K562 (cell line): ENCODE results near the gene GABPB2. TPM values are rescaled to one million over a fixed set of nuclear protein-coding genes. Genes with fewer than 3 reads are reported as not detected.

Source experiments
- AFF4 ChIP-seq: sonication (generic); formaldehyde crosslinking; IDR thresholded peaks from 2 replicates; pipeline ENCODE4 v1.8.0; 2023; ENCODE audit warnings: mild to moderate bottlenecking, missing genetic modification reagents
- ARHGAP35 ChIP-seq: fragments of 450-650 bp; IDR thresholded peaks from 2 replicates; pipeline ENCODE4 v1.6.1; 2018; ENCODE audit not compliant: partially characterized antibody
- ATF7 ChIP-seq: fragments of 450-650 bp; IDR thresholded peaks from 2 replicates; pipeline ENCODE4 v1.7.1; 2014; ENCODE audit warnings: mild to moderate bottlenecking, moderate library complexity
- CBX3 ChIP-seq, 2 experiments: IDR thresholded peaks; 1 replicate in 1 of 2; 2 replicates in 1 of 2; pipeline ENCODE4 v1.6.1; 2012; ENCODE audit warnings: inconsistent platforms in 2 of 2, low read length in 2 of 2, borderline replicate concordance in 1 of 2, control low read depth in 1 of 2
- CHCHD3 ChIP-seq: fragments of 250-450 bp; sonication (Bioruptor Pico); IDR thresholded peaks from 2 replicates; pipeline ENCODE4 v2.1.2; 2022; ENCODE audit warnings: mild to moderate bottlenecking
- HDAC8 ChIP-seq: fragments of 450-650 bp; IDR thresholded peaks from 2 replicates; pipeline ENCODE4 v1.6.1; 2016; ENCODE audit warnings: mild to moderate bottlenecking, missing genetic modification characterization, moderate library complexity, missing compliant biosample characterization
- NCOA6 ChIP-seq: fragments of 450-650 bp; IDR thresholded peaks from 2 replicates; pipeline ENCODE4 v1.6.1; 2017; ENCODE audit warnings: mild to moderate bottlenecking
- PHF8 ChIP-seq: fragments of 200-600 bp; sonication (generic); IDR thresholded peaks from 2 replicates; pipeline ENCODE4 v1.6.1; 2012; ENCODE audit warnings: mixed run types, mild to moderate bottlenecking, inconsistent platforms, low read length, moderate library complexity, borderline replicate concordance
- RBM14 ChIP-seq: fragments of 200-400 bp; formaldehyde crosslinking; IDR thresholded peaks from 2 replicates; pipeline ENCODE4 v1.6.1; 2018; ENCODE audit warnings: low read depth, mild to moderate bottlenecking, low read length, moderate library complexity, borderline replicate concordance; ENCODE audit not compliant: insufficient read depth
- RNF219 ChIP-seq: fragments of 250-450 bp; sonication (Bioruptor Pico); IDR thresholded peaks from 2 replicates; pipeline ENCODE4 v1.5.0; 2022; ENCODE audit warnings: mild to moderate bottlenecking
- TCFL5 ChIP-seq: fragments of 250-450 bp; sonication (Bioruptor Pico); conservative IDR thresholded peaks from 2 replicates; pipeline ENCODE4 v1.6.1; 2021; ENCODE audit warnings: mild to moderate bottlenecking, moderate library complexity, matching md5 sums
- TFE3 ChIP-seq: fragments of 450-650 bp; formaldehyde crosslinking; IDR thresholded peaks from 2 replicates; pipeline ENCODE4 v1.4.0; 2020; ENCODE audit warnings: mild to moderate bottlenecking, mixed read lengths
- THRB ChIP-seq: fragments of 450-650 bp; formaldehyde crosslinking; conservative IDR thresholded peaks from 2 replicates; pipeline ENCODE4 v1.4.0; 2022; ENCODE audit warnings: mild to moderate bottlenecking, missing genetic modification characterization
- ZNF263 ChIP-seq: sonication (generic); formaldehyde crosslinking; IDR thresholded peaks from 2 replicates; pipeline ENCODE4 v1.8.0; 2022; ENCODE audit warnings: mild to moderate bottlenecking, missing genetic modification reagents, borderline replicate concordance
- ZNF511 ChIP-seq: sonication (generic); formaldehyde crosslinking; IDR thresholded peaks from 2 replicates; pipeline ENCODE4 v1.8.0; 2022; ENCODE audit warnings: mild to moderate bottlenecking, missing genetic modification reagents
- ZNF780A ChIP-seq: fragments of 250-450 bp; sonication (Bioruptor Pico); IDR thresholded peaks from 2 replicates; pipeline ENCODE4 v1.5.0; 2021; ENCODE audit warnings: mild to moderate bottlenecking
- polyA plus RNA-seq, 8 experiments: library from polyadenylated mRNA; depleted of rRNA in 4 of 8; stranded (reverse) in 5 of 8; unstranded in 3 of 8; fragments of >200 nt; fragmentation: Nextera tagmentation in 2 of 8; fragmentation: Illumina TruSeq in 1 of 8; extraction: Ambion mirVana in 2 of 8; extraction: Trizol in 1 of 8; gene quantifications; 2 replicates each; pipeline versions ENCODE4 v1.2.1 to v1.2.3, GENCODE V29; 2011 to 2014; ENCODE audit warnings: inconsistent platforms in 1 of 8, missing spikeins in 1 of 8
- total RNA-seq, 7 experiments: library from RNA; depleted of rRNA in 6 of 7; stranded (reverse); fragments of >200 nt in 6 of 7; fragmentation: Illumina TruSeq in 2 of 7; extraction: Trizol in 2 of 7; gene quantifications; 2 replicates each; pipeline versions ENCODE4 v1.2.1 to v1.2.3, GENCODE V29; 2011 to 2021; ENCODE audit warnings: low replicate concordance in 1 of 7

The GABPB2 gene
- total and polyA plus RNA-seq, 9 of the 15 experiments (the other 6 are each of a cell fraction or from before 2014, with no cell fraction given): 2.2 to 13.3 (median 6.1) TPM

- TF ChIP-seq RNF219 (CRISPR knock-in tag) (no peak), PHF8 (peak; percentile 71), ZNF263 (CRISPR knock-in tag) (peak; percentile 98), TCFL5 (CRISPR knock-in tag) (no peak), ZNF780A (CRISPR knock-in tag) (no peak), AFF4 (CRISPR knock-in tag) (no peak; the same call in 1 of the 2 replicates), RBM14 (no peak), ATF7 (peak; percentile 92), TFE3 (CRISPR knock-in tag) (no peak; the same call in 1 of the 2 replicates), THRB (no peak), CHCHD3 (CRISPR knock-in tag) (no peak), HDAC8 (tag) (peak; percentile 78), ARHGAP35 (no peak), CBX3 (IDR thresholded peaks at IDR 0.05; ENCODE audit: borderline replicate concordance in 1 of 2, low read length in 2 of 2) (peak in 1 of 2 experiments; percentile 81; a peak in 2 of 3 replicates), ZNF511 (peak; percentile 56; the same call in 1 of the 2 replicates), NCOA6 (peak; percentile 30; the same call in 1 of the 2 replicates)
These were observed at the start of gene GABPB2 (continued) for GRCh38 chr1:151070474-151071276.
